CD4-positive, alpha-beta T cell treated with Interferon alpha-2 for 1 hour (primary cell): ENCODE measurements around the gene ZDHHC3.

ENCODE experiments used
- DNase-seq, 2 donors: peaks; one replicate each; pipeline ENCODE4 v3.0.0-alpha.2; 2020 to 2022

ZDHHC3 gene

DNA sequence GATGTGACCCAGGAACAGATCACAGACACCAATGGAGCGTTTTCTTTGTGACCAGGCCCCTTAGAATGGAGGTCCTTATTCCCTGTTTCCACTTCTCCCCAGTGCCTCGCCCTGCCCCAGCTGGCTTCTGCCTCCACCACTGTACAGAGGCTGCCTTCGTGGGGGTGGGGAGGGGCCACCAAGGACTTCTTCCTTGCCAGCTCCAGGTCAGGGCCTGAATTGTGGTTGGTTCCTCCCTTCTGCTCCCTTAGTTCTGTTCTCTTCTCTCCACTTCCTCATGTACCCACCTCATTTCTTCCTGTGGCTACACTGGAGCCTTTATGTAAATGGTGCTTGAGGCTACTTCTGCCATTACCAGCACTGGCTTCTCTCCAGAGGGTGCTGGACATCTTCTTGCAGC lies 85.1 kb downstream of the ZDHHC3 start:
- no peak for DNase-seq

DNA sequence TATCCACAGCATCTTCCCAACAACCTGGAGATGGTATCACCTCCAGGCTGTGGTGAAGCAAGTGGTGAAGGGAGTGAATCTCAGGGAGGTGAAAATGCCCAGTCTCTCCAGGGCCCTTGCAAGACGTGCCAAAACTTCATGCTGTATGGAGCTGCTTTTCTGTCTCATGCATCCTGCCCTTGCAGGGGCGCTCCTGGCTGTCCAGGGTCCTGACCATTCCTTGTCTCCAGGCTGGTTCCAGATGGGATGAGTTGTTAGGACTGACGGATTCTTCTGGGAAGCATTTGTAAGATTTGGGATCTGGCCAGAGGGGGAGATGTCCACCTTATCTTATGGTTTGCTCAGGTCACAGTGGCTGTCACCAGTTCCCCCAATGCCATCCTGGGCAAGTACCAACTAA lies 85.7 kb downstream of the ZDHHC3 start:
- no peak for DNase-seq

DNA sequence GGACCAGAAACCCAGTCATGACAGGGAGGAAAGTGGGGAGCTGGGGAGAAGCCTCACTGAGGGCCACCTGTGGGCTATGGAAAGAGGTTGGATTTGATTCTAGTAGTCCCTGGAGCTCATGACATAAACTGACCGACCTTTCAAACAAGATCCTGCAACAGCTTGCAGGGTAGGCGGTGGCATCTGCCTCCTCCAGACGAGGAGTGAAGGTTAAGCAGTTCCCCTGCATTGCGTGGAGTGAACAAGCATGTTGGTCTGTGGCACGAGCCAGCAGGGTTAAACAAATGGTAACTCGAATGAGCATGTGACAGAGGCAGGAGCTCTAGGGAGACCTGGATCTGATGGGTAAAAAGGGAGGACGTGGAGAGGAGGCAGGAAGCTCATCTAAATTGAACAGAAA lies 88.9 kb downstream of the ZDHHC3 start:
- DNase-seq = no peak

DNA sequence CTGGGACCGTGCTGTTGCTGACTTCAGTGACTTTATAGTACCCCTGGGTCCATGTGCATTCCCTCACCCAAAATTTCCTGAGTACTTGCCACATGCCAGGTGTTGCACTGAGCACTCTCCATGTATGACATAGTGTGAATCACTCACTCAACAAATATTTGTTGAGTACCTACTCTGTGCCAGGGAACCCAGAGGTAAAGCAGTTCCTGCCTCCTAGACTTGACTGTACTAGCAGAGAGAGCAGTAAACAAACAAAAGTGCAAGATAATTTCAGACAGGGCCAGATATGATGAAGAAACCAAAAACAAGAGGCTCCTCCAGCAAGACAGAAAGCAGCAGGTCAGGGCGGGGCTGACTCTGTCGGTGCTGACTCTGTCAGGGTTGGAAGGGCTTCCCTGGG lies 89.4 kb downstream of the ZDHHC3 start:
- DNase-seq = no peak

DNA sequence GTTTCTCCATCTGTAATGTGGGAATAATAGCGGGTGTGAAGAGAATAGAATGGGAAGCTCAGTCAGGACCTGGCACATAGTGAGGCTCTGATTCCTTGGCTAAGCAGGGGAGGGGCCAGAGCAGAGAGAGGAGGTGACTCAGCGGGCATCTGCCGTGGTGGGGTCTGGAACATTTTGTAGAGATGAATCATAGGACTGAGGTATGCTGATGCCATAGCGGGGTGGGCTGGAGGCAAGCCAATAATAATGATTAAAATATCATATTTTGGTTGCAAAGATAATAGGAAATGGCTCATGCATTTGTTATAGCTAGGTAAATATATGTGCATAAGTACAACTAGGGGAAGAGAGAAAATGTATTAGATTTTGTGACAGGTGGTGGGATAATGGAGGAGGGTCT lies 90.4 kb downstream of the ZDHHC3 start:
- no peak for DNase-seq

DNA sequence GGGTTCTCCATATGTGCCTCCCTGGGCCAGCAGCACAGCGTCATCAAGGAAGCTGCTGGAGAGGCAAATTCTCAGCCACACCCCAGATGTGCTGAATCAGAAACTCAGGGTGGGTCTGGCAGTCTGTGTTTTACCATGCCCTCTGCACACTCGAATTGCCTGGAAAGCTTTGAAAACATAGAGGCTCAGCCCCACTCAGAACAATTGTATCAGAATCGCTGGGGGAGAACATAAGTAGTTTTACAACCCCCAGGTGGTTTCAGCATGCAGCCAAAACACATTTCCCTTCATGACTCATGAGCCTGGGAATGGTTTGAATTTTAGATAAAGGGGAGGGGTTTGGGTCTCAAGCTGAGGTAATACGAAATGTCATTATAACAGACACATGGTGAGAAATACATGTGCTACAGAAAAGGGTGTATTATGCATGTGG lies 92.0 kb downstream of the ZDHHC3 start:
- no peak for DNase-seq

DNA sequence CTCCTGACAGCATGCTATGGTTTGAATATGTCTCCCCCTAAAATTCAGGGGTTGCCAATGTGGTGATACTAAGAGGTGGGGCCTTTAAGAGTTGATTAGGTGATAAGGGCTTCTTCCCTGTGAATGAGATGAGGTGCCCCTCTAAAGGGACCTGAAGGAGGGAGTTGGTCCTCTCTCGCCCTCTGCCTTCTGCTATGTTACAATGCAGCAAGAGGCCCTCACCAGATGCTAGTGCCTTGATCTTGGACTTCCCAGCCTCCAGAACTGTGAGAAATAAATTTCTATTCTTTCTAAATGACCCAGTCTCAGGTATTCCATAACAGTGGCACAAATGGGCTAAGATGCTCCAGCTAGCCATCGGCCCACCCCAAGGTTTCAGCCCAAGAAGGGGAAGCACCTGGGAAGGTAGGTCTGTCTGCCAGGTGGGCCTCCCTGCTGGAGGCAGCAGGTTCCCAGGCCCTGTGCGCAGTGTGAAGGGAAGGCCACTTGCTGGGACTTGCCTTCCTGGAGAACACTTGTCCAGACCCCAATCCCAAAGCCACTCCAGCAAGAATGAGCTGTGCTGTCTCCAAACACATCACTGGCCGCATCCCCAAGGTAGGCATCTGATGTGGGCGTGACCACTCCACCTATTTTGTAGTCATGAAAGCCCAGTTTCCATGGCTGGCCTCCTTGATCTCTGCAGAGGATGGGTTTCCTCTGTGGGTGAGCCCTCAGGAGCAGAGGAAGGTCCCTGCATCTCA lies 92.6 kb downstream of the ZDHHC3 start:
- DNase-seq = no peak

DNA sequence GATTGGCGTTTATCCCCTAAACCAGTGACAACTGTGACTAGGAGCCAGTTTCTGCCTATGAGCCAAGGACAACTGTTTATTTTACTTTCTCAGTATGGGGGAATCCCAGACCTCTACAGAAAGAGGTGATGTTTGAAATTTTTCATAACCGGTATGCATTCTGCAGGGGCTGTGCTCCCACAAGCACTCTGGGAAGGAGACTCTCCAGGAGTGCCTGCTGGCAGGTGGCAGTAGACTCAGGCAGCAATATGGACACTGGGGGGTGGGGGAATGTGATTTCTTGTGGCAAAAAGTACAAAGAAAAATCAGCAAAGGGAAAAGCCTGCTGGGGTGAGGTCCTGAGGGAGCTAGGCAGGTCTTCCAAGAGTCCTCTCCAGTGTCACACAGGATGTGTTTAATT lies 95.7 kb downstream of the ZDHHC3 start:
- no peak for DNase-seq

DNA sequence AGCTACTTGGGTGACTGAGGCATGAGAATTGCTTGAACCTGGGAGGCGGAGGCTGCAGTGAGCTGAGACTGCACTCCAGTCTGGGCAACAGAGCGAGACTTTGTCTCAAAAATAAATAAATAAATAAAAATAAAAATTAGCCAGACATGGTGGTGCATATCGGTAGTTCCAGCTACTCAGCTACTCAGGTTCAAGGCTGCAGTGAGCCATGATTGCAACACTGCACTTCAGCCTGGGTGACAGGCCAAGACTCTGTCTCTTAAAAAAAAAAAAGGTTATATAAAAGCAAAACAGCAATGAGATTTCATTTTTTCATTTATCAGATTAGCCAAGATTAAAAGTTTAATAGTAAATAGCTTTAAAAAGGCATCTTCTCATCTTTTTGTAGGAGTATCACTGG lies 98.6 kb downstream of the ZDHHC3 start:
- no peak for DNase-seq

DNA sequence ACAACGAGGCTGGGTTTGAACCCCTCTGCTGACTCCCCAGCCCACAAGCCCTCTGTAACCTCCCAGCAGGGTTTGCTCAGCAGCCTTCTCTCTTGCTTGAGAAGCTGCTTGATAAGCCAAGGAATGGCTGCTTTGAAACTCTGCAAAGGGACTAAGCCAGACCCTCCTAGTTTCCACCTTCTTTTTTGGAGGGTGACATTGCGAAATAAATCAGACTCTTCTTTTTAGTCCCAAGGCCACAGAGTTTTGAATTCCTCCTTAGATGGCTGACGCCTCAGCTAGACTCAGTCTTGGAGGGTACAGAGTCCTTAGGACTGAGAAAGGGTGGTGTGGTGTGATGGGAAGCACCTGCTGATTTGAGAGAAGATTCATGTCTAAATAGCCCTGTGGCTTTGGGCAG lies 100.4 kb downstream of the ZDHHC3 start:
- DNase-seq = no peak
